Panc1 (cell line): ENCODE data around the gene USP48. TPM values are rescaled to one million over a fixed set of nuclear protein-coding genes. Genes with fewer than 3 reads are reported as not detected.

Source experiments
- ATAC-seq: fragments of 200-7000 bp; cut with Tn5 transposase; 2 replicates; pipeline ENCODE4 v1.9.1; 2020; ENCODE audit warnings: mild to moderate bottlenecking, moderate library complexity
- BruUV-seq: library from RNA; stranded (reverse); fragments of 400-500 nt; replicated peaks from 2 replicates; lab custom pipeline; 2021; lab: Mats Ljungman, UMichigan
- CTCF ChIA-PET: fragments of 300-600 bp; sonication (Branson Sonifier 250); formaldehyde crosslinking; loops from one replicate; lab custom pipeline; 2022; ENCODE audit warnings: antibody characterized with exemption; lab: Charles Lee
- POLR2A ChIA-PET: fragments of 300-600 bp; sonication (Branson Sonifier 250); formaldehyde crosslinking; loops from one replicate; lab custom pipeline; 2022; ENCODE audit warnings: antibody characterized with exemption; lab: Charles Lee
- DNase-seq: peaks from one replicate; pipeline ENCODE4 v3.0.0-alpha.2; 2010; ENCODE audit warnings: low read depth, low spot score
- H3K27ac ChIP-seq: 2 replicates; pipeline ENCODE4 v1.5.1; 2011; ENCODE audit warnings: mild to moderate bottlenecking, low read length, inconsistent platforms
- H3K27me3 ChIP-seq: fragments of 200-500 bp; sonication (Bioruptor generic); 2 replicates; pipeline ENCODE4 v1.6.0; 2014; ENCODE audit warnings: low read length, inconsistent platforms; ENCODE audit not compliant: control insufficient read depth, insufficient read depth
- H3K36me3 ChIP-seq: fragments of 200-500 bp; sonication (Bioruptor generic); 2 replicates; pipeline ENCODE4 v1.5.1; 2014; ENCODE audit warnings: inconsistent platforms, mild to moderate bottlenecking, low read length, moderate library complexity; ENCODE audit not compliant: control insufficient read depth, insufficient read depth
- H3K4me1 ChIP-seq: 2 replicates; pipeline ENCODE4 v1.5.1; 2011; ENCODE audit warnings: inconsistent platforms, mild to moderate bottlenecking, low read length, moderate library complexity; ENCODE audit not compliant: control insufficient read depth, insufficient read depth
- H3K4me3 ChIP-seq, 2 experiments: 2 replicates each; pipeline ENCODE4 v1.5.1; 2011 to 2012; ENCODE audit warnings: low read depth in 2 of 2, low read length in 2 of 2, mild to moderate bottlenecking in 2 of 2, inconsistent platforms in 1 of 2, moderate library complexity in 1 of 2
- H3K9me3 ChIP-seq: fragments of 200-500 bp; sonication (Bioruptor generic); 2 replicates; pipeline ENCODE4 v1.5.1; 2014; ENCODE audit warnings: low read depth, mild to moderate bottlenecking, inconsistent platforms, low read length, moderate library complexity; ENCODE audit not compliant: control insufficient read depth, insufficient read depth
- POLR2AphosphoS5 ChIP-seq: IDR thresholded peaks from 2 replicates; pipeline ENCODE4 v1.6.1; 2012; ENCODE audit warnings: mild to moderate bottlenecking, low read depth, low read length, moderate library complexity
- SIN3A ChIP-seq: IDR thresholded peaks from 2 replicates; pipeline ENCODE4 v1.6.1; 2012; ENCODE audit warnings: low read depth, mild to moderate bottlenecking, low read length, moderate library complexity, borderline replicate concordance; ENCODE audit not compliant: insufficient read depth
- TCF7L2 ChIP-seq: IDR thresholded peaks from 2 replicates; pipeline ENCODE4 v1.6.1; 2011; ENCODE audit warnings: mild to moderate bottlenecking, low read depth, low read length, inconsistent platforms
- in situ Hi-C: cut with HindIII; loops from 2 replicates; pipeline ENCODE4 v1.10.0; 2016; ENCODE audit warnings: low sequenced_read_pairs, low pct_unique_long_range_greater_than_20kb
- intact Hi-C: fragments of 100-400 bp; cut with micrococcal nuclease; formaldehyde crosslinking; loops from one replicate; pipeline ENCODE4 v1.10.0; 2022; ENCODE audit not compliant: unreplicated experiment
- total RNA-seq: library from RNA; stranded (reverse); gene quantifications from one replicate; pipeline ENCODE4 v1.2.1, GENCODE V29; 2021; ENCODE audit not compliant: unreplicated experiment
- TF ChIP-seq, protein P1 (sequence below): fragments of 450-650 bp; IDR thresholded peaks from 2 replicates; pipeline ENCODE4 v1.5.1; 2017; ENCODE audit warnings: mild to moderate bottlenecking
- TF ChIP-seq, protein P2 (sequence below), 2 experiments: IDR thresholded peaks; 2 replicates each; pipeline ENCODE4 v1.6.1; 2011 to 2012; ENCODE audit warnings: low read depth in 2 of 2, control low read depth in 1 of 2, low read length in 1 of 2, mild to moderate bottlenecking in 1 of 2, moderate library complexity in 1 of 2; ENCODE audit not compliant: insufficient read depth in 1 of 2

The USP48 gene
- total RNA-seq, 1 experiment from 2014 or later, result 71.6 TPM

- Histone ChIP-seq H3K27ac (no peak overlapping the region), H3K4me1 (peaks cover 15% of the 10 kb centered on the region), H3K9me3 (no peaks in the 10 kb centered on the region), H3K4me3 (no peak overlapping the region), H3K27me3 (no peaks in the 10 kb centered on the region), H3K36me3 (no peaks in the 10 kb centered on the region)
- BruUV-seq, result no TSS peak
- DNase-seq, result no peak
- ChIA-PET CTCF (no interaction called here), POLR2A (no interaction called here)
- in situ Hi-C loops, result no loop called here
- intact Hi-C loops, result no loop called here
- no peak for ATAC-seq
- TF ChIP-seq, protein P1, sequence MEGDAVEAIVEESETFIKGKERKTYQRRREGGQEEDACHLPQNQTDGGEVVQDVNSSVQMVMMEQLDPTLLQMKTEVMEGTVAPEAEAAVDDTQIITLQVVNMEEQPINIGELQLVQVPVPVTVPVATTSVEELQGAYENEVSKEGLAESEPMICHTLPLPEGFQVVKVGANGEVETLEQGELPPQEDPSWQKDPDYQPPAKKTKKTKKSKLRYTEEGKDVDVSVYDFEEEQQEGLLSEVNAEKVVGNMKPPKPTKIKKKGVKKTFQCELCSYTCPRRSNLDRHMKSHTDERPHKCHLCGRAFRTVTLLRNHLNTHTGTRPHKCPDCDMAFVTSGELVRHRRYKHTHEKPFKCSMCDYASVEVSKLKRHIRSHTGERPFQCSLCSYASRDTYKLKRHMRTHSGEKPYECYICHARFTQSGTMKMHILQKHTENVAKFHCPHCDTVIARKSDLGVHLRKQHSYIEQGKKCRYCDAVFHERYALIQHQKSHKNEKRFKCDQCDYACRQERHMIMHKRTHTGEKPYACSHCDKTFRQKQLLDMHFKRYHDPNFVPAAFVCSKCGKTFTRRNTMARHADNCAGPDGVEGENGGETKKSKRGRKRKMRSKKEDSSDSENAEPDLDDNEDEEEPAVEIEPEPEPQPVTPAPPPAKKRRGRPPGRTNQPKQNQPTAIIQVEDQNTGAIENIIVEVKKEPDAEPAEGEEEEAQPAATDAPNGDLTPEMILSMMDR, result no peak
- TF ChIP-seq, protein P2, sequence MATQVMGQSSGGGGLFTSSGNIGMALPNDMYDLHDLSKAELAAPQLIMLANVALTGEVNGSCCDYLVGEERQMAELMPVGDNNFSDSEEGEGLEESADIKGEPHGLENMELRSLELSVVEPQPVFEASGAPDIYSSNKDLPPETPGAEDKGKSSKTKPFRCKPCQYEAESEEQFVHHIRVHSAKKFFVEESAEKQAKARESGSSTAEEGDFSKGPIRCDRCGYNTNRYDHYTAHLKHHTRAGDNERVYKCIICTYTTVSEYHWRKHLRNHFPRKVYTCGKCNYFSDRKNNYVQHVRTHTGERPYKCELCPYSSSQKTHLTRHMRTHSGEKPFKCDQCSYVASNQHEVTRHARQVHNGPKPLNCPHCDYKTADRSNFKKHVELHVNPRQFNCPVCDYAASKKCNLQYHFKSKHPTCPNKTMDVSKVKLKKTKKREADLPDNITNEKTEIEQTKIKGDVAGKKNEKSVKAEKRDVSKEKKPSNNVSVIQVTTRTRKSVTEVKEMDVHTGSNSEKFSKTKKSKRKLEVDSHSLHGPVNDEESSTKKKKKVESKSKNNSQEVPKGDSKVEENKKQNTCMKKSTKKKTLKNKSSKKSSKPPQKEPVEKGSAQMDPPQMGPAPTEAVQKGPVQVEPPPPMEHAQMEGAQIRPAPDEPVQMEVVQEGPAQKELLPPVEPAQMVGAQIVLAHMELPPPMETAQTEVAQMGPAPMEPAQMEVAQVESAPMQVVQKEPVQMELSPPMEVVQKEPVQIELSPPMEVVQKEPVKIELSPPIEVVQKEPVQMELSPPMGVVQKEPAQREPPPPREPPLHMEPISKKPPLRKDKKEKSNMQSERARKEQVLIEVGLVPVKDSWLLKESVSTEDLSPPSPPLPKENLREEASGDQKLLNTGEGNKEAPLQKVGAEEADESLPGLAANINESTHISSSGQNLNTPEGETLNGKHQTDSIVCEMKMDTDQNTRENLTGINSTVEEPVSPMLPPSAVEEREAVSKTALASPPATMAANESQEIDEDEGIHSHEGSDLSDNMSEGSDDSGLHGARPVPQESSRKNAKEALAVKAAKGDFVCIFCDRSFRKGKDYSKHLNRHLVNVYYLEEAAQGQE (IDR thresholded peaks at IDR 0.05; ENCODE audit: insufficient read depth in 1 of 2, low read depth in 2 of 2, low read length in 1 of 2), result no peak
- TF ChIP-seq POLR2AphosphoS5, result no peak
- TF ChIP-seq TCF7L2, result no peak
- no peak for TF ChIP-seq SIN3A
Measured at GRCh38 chr1:21671915-21672314, 111.0 kb downstream of the USP48 start.

GRCh38 chr1:21670956-21671902 is 111.7 kb downstream of the USP48 start:
- Histone ChIP-seq H3K9me3 (no peaks in the 10 kb centered on the region), H3K4me1 (peaks cover 15% of the 10 kb centered on the region), H3K27me3 (no peaks in the 10 kb centered on the region), H3K36me3 (no peaks in the 10 kb centered on the region), H3K4me3 (no peak overlapping the region), H3K27ac (no peak overlapping the region)
- in situ Hi-C loops, result no loop called here
- CTCF ChIA-PET, result no interaction called here
- no peak for DNase-seq
- intact Hi-C loops, result no loop called here
- TF ChIP-seq SIN3A, result no peak
- no peak for TF ChIP-seq POLR2AphosphoS5
- no peak for TF ChIP-seq TCF7L2
- TF ChIP-seq, protein P2 (IDR thresholded peaks at IDR 0.05; ENCODE audit: insufficient read depth in 1 of 2, low read depth in 2 of 2, low read length in 1 of 2), result no peak
- TF ChIP-seq, protein P1, result no peak
- BruUV-seq, result no TSS peak
- POLR2A ChIA-PET, result no interaction called here
- ATAC-seq, result 0 out of 2 replicates have a peak, but pooled peaks have one; percentile 1
